HepG2 (cell line): ENCODE results near the gene PTGDS. TPM values are rescaled to one million over a fixed set of nuclear protein-coding genes. Genes with fewer than 3 reads are reported as not detected.

ENCODE experiments used
- ARNT2 ChIP-seq: sonication (generic); formaldehyde crosslinking; IDR thresholded peaks from 2 replicates; pipeline ENCODE4 v1.8.0; 2022; ENCODE audit warnings: mild to moderate bottlenecking, low read depth, missing genetic modification reagents, moderate library complexity
- FOXJ3 ChIP-seq: sonication (generic); formaldehyde crosslinking; IDR thresholded peaks from 2 replicates; pipeline ENCODE4 v1.4.0; 2020; ENCODE audit warnings: missing genetic modification reagents, mild to moderate bottlenecking, borderline replicate concordance
- MXI1 ChIP-seq: IDR thresholded peaks from 3 replicates; pipeline ENCODE4 v1.6.1; 2012; ENCODE audit warnings: low read depth, low read length, inconsistent platforms, borderline replicate concordance
- MZF1 ChIP-seq: sonication (generic); formaldehyde crosslinking; IDR thresholded peaks from 2 replicates; pipeline ENCODE4 v1.8.1; 2023; ENCODE audit warnings: mild to moderate bottlenecking, missing genetic modification reagents, borderline replicate concordance
- NR2F6 ChIP-seq, 2 experiments: IDR thresholded peaks; 2 replicates each; pipeline ENCODE4 v1.6.1; 2016; ENCODE audit warnings: antibody characterized with exemption in 1 of 2, mild to moderate bottlenecking in 1 of 2
- SAFB2 ChIP-seq: sonication (generic); formaldehyde crosslinking; IDR thresholded peaks from 2 replicates; pipeline ENCODE4 v1.5.1; 2020; ENCODE audit warnings: missing genetic modification reagents, low read depth, mild to moderate bottlenecking, borderline replicate concordance
- TERF1 ChIP-seq: sonication (generic); formaldehyde crosslinking; IDR thresholded peaks from 2 replicates; pipeline ENCODE4 v1.8.0; 2022; ENCODE audit warnings: mild to moderate bottlenecking, missing genetic modification reagents, moderate library complexity
- ZBTB8A ChIP-seq: sonication (generic); formaldehyde crosslinking; IDR thresholded peaks from 2 replicates; pipeline ENCODE4 v1.4.0; 2020; ENCODE audit warnings: mild to moderate bottlenecking, low read depth, missing genetic modification reagents, borderline replicate concordance
- ZNF235 ChIP-seq: sonication (generic); formaldehyde crosslinking; IDR thresholded peaks from 2 replicates; pipeline ENCODE4 v1.8.1; 2023; ENCODE audit warnings: mild to moderate bottlenecking, missing genetic modification reagents, borderline replicate concordance
- ZNF256 ChIP-seq: sonication (generic); formaldehyde crosslinking; conservative IDR thresholded peaks from 2 replicates; pipeline ENCODE4 v1.4.0; 2020; ENCODE audit warnings: missing genetic modification reagents
- ZNF710 ChIP-seq: sonication (generic); formaldehyde crosslinking; IDR thresholded peaks from 2 replicates; pipeline ENCODE4 v1.5.0; 2020; ENCODE audit warnings: mild to moderate bottlenecking, missing genetic modification reagents, borderline replicate concordance
- ZNF773 ChIP-seq: sonication (generic); formaldehyde crosslinking; IDR thresholded peaks from 2 replicates; pipeline ENCODE4 v1.4.0; 2020; ENCODE audit warnings: missing genetic modification reagents, borderline replicate concordance
- ZNF776 ChIP-seq: sonication (generic); formaldehyde crosslinking; IDR thresholded peaks from 2 replicates; pipeline ENCODE4 v1.4.0; 2020; ENCODE audit warnings: mild to moderate bottlenecking, missing genetic modification reagents
- polyA plus RNA-seq, 8 experiments: library from polyadenylated mRNA; depleted of rRNA in 3 of 8; stranded (reverse) in 7 of 8; unstranded in 1 of 8; fragments of >200 nt; fragmentation: Illumina TruSeq in 4 of 8; extraction: Trizol in 4 of 8; gene quantifications; 2 replicates each; pipeline versions ENCODE4 v1.2.1 to v1.2.3, GENCODE V29; 2011 to 2016; ENCODE audit warnings: low read depth in 4 of 8, missing spikeins in 1 of 8, mixed read lengths in 1 of 8; ENCODE audit not compliant: insufficient read depth in 1 of 8
- total RNA-seq, 5 experiments: library from RNA; depleted of rRNA; stranded (reverse); fragments of >200 nt; fragmentation: Illumina TruSeq; extraction: Trizol; gene quantifications; 2 replicates each; pipeline ENCODE4 v1.2.3, GENCODE V29; 2016; ENCODE audit warnings: low read depth in 1 of 5
- TF ChIP-seq, protein P1 (sequence below): sonication (generic); formaldehyde crosslinking; IDR thresholded peaks from 2 replicates; pipeline ENCODE4 v1.4.0; 2020; ENCODE audit warnings: missing genetic modification reagents, borderline replicate concordance
- TF ChIP-seq, protein P2 (sequence below): sonication (generic); formaldehyde crosslinking; IDR thresholded peaks from 2 replicates; pipeline ENCODE4 v1.5.1; 2020; ENCODE audit warnings: mild to moderate bottlenecking, missing genetic modification reagents, moderate library complexity

PTGDS gene
- total and polyA plus RNA-seq, 2 of the 13 experiments (the other 11 are each of a cell fraction or from before 2014, with no cell fraction given): 0.33 to 0.50 TPM

DNA sequence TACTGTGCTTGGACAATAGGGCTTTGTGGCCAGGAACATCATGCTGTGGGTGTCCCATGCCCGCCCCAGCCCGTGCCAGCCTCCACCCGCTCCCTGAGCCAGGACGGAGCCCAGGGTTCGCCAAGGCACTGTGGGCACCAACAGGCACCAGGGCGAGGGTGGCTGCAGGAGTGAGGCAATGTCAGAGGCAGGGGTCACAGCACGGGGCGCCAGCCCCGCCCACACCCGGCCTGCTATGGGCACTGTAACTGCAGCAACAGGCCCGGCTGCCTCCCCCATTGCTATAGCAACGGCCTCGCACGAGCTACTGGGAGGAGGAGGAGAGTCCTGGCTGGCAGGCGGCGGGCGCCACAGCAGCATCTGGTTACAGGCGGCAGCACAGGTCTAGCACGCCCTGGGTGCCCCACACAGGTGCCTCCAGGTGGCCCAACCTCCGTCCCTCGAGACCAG lies 48.2 kb downstream of the PTGDS start (continued):
- TF ChIP-seq, protein P1, sequence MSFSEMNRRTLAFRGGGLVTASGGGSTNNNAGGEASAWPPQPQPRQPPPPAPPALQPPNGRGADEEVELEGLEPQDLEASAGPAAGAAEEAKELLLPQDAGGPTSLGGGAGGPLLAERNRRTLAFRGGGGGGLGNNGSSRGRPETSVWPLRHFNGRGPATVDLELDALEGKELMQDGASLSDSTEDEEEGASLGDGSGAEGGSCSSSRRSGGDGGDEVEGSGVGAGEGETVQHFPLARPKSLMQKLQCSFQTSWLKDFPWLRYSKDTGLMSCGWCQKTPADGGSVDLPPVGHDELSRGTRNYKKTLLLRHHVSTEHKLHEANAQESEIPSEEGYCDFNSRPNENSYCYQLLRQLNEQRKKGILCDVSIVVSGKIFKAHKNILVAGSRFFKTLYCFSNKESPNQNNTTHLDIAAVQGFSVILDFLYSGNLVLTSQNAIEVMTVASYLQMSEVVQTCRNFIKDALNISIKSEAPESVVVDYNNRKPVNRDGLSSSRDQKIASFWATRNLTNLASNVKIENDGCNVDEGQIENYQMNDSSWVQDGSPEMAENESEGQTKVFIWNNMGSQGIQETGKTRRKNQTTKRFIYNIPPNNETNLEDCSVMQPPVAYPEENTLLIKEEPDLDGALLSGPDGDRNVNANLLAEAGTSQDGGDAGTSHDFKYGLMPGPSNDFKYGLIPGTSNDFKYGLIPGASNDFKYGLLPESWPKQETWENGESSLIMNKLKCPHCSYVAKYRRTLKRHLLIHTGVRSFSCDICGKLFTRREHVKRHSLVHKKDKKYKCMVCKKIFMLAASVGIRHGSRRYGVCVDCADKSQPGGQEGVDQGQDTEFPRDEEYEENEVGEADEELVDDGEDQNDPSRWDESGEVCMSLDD (CRISPR knock-in tag): no peak
- TF ChIP-seq ZNF710 (no peak), ZNF235 (CRISPR knock-in tag) (no peak), ZNF773 (CRISPR knock-in tag) (no peak), MZF1 (no peak), SAFB2 (CRISPR knock-in tag) (no peak), ARNT2 (CRISPR knock-in tag) (no peak), NR2F6 (IDR thresholded peaks at IDR 0.05) (peak; percentile 18; the same call in 1 of the 2 replicates), NR2F6 (CRISPR knock-in tag; IDR thresholded peaks at IDR 0.05) (peak; percentile 20; the same call in 1 of the 2 replicates), TERF1 (CRISPR knock-in tag) (no peak), ZBTB8A (CRISPR knock-in tag) (no peak), ZNF776 (CRISPR knock-in tag) (no peak), ZNF256 (CRISPR knock-in tag) (no peak), FOXJ3 (CRISPR knock-in tag) (no peak), MXI1 (peak; percentile 80; the same call in 2 of the 3 replicates)
- TF ChIP-seq, protein P2, sequence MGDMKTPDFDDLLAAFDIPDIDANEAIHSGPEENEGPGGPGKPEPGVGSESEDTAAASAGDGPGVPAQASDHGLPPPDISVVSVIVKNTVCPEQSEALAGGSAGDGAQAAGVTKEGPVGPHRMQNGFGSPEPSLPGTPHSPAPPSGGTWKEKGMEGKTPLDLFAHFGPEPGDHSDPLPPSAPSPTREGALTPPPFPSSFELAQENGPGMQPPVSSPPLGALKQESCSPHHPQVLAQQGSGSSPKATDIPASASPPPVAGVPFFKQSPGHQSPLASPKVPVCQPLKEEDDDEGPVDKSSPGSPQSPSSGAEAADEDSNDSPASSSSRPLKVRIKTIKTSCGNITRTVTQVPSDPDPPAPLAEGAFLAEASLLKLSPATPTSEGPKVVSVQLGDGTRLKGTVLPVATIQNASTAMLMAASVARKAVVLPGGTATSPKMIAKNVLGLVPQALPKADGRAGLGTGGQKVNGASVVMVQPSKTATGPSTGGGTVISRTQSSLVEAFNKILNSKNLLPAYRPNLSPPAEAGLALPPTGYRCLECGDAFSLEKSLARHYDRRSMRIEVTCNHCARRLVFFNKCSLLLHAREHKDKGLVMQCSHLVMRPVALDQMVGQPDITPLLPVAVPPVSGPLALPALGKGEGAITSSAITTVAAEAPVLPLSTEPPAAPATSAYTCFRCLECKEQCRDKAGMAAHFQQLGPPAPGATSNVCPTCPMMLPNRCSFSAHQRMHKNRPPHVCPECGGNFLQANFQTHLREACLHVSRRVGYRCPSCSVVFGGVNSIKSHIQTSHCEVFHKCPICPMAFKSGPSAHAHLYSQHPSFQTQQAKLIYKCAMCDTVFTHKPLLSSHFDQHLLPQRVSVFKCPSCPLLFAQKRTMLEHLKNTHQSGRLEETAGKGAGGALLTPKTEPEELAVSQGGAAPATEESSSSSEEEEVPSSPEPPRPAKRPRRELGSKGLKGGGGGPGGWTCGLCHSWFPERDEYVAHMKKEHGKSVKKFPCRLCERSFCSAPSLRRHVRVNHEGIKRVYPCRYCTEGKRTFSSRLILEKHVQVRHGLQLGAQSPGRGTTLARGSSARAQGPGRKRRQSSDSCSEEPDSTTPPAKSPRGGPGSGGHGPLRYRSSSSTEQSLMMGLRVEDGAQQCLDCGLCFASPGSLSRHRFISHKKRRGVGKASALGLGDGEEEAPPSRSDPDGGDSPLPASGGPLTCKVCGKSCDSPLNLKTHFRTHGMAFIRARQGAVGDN (CRISPR knock-in tag): peak; percentile 38; the same call in 1 of the 2 replicates
